Epithelial cell of umbilical artery (primary cell): ENCODE measurements around the gene LRRC66. TPM values are rescaled to one million over a fixed set of nuclear protein-coding genes. Genes with fewer than 3 reads are reported as not detected.

Experiments used
- total RNA-seq: library from RNA; depleted of rRNA; stranded (reverse); fragments of >200 nt; gene quantifications from 2 replicates; pipeline ENCODE4 v1.2.3, GENCODE V29; 2014

The LRRC66 gene
- under 0.01 and 0.30 TPM in 2 replicates for total RNA-seq

GRCh38 chr4:52019936-52020657 lies at the start of gene LRRC66:
TSS of gene LRRC66 (minus strand) at chr4:52020363. CDS start at chr4:52017613, 2,750 bp downstream.

GRCh38 chr4:52051213-52051614 lies 31.1 kb upstream of the LRRC66 start, which contains the start of gene SPATA18:
TSS of gene SPATA18 (plus strand) at chr4:52051304. CDS start at chr4:52051705, 401 bp downstream.

GRCh38 chr4:52038103-52038912 lies 18.1 kb upstream of the LRRC66 start, which contains the start of gene SGCB:
TSS of gene SGCB (minus strand) at chr4:52038299. CDS start at chr4:52038259, 40 bp downstream.

Other genes starting within 250 kb of the LRRC66 start
- gene DCUN1D4, start 177.2 kb downstream of the LRRC66 start, total RNA-seq, result 25.0 and 45.0 TPM in 2 replicates
- 16.9 and 26.3 TPM in 2 replicates for gene SGCB, start 17.9 kb upstream of the LRRC66 start, total RNA-seq
- gene SPATA18, start 30.9 kb upstream of the LRRC66 start, total RNA-seq, result 3.9 and 7.9 TPM in 2 replicates